T-helper 9 cell (primary cell): ENCODE results near the gene MBNL2.

Source experiments
- DNase-seq: peaks from one replicate; pipeline ENCODE4 v3.0.0-alpha.2; 2020

MBNL2 gene

GRCh38 chr13:97306106-97306505 is 84.0 kb downstream of the MBNL2 start:
- no peak for DNase-seq

DNA sequence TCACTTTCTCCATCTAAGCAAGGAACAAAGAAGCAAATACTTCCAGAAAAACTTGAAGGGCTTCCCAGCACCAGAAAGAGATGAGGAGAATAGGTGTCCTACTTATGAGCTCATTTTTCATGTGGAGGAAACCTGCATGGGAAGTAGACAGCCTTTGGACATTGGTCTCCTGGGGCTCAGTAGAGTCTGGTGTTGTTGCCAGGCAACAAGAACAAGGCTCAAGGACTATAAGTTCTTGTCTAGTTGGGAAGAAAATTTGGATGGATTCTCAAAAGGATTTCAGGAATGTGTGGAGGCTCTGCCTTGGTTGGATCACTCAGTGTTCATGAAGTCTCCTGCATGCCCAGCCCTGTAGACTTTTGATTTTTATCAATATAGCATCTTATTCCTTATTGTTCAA is 84.5 kb downstream of the MBNL2 start:
- no peak for DNase-seq

DNA sequence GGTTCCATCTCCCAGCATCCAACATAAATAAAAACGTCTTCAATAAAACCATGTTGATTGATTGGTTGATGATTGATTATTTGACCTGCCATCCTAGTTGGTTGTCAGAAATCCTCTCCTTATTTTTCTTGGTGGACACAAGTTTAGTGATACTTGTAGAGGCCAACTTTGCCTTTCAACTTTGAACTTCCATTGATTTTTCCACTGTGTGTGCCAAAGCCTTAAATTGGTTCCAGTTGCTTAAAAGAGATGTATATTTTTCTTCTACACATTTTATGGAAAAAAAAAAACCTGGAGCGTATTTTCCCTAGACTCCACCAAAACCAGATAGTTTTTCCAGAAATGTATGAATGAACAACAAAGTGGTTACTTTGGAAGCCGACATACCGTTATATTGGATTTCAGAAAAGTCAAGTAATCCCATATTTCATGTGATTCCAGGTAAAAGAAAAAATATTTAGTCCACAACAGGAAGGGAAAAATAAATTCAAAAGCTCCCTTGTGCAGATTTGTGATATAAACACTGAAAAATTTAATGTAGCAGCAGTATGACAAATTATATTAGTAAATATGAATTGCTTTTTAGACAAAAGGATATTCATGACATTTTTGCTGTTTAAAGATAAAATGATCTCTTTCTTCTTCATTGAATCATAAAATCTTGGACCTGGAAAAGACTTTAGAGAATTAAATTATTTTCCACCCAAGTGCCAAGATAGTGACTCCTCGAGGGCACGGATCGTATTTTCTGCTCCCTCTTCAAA is 85.2 kb downstream of the MBNL2 start:
- DNase-seq = no peak

DNA sequence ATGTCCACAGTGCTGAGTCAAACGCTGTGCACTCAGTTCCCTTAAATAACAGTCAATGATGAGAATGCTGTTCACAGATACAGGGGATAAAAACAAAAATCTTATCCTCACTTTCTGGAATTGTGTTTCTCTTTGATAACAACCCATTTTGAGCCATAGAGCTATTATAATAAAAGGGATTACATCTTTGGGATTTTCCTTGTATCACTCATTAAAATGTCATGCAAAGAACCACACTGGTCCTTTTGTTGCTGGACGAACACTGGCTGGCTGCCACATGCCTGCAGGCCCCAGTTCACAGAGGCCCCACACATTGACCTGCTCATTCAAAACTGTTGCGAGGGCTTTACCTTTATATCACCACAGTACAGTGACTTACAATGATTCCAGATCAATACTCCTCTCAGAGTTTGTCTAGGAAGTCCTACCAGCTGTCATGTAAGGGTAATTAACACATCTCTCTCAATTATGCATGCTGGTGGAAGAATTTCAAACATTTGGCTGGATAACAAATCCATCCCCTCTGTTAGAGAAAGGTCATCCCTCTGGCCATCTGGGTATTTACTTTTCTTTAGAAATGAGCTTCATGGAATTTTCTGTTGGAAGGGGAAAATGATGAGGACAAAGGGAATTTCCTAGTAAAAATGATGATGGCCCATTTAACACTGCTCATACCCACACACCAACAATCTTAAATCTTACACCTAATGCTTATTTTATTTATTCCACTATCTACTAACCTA is 85.9 kb downstream of the MBNL2 start:
- no peak for DNase-seq

- DNase-seq = no peak
Observed at GRCh38 chr13:97308735-97309429, 86.7 kb downstream of the MBNL2 start.

DNA sequence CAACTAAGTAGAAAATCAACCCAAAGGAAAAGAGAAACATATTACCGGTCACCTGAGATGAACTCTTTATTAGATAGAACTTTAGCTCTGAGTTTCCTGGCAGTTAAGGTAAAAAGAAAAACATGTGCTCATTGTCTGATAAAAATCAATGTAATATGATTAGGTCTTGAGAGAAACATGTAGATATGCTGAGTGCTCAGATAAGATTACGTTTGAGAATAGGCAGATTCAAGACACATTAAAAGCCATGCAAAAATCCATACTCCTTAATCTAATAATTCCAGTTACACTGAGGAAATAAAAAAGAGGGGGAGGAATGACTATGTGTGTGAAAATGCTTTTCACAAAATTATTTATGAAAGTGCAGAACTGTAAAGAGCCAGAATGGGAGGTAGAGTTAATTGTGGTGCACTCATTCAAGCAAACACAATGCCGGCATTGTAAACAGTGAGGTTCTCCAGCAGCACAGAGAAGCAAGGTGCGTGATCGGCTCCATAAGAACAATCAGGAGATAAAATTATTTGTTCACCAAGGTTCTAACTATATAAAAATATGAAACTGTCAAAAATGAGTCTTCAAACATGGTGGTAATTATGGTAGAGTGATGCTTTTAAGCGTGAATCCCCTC is 88.8 kb downstream of the MBNL2 start:
- DNase-seq = no peak

DNA sequence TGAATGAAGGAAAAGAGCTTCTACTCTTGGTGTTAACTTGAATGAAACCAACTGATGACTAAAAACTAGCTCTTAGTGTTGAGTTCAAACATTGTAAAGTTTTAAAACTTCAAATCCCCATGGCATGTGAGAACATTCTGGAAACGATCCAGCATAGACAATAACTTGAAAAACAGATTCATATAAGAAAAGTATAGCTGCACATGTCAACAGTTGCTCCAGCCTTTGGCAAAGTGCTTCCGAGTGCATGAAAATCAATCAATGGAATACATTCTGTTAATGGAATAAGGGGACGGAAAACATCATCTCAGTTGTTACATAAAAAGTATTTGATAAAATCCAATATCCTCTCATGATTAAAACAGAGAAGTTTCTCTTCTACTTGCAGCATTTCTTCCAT is 89.8 kb downstream of the MBNL2 start:
- no peak for DNase-seq

- no peak for DNase-seq
Observed at GRCh38 chr13:97313551-97314260, 91.6 kb downstream of the MBNL2 start.

DNA sequence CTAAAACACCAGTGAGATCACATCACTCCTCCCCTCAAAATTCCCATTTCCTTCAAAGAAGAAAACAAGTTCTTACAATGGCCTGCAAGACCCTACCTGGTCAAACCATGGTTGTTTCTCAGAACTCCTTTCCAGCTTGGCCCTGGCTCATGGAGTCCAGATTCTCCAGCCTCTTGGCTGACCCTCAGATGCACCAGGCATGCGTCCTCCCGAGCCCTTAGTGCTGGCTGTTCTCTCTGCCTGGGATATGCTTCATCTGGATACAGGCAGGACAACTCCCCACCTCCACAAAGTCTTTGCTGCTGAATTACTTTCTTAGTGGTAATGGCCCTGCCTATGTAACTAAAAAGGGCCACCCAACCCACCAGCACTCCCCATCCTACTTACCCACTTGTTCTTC is 94.3 kb downstream of the MBNL2 start:
- no peak for DNase-seq

DNA sequence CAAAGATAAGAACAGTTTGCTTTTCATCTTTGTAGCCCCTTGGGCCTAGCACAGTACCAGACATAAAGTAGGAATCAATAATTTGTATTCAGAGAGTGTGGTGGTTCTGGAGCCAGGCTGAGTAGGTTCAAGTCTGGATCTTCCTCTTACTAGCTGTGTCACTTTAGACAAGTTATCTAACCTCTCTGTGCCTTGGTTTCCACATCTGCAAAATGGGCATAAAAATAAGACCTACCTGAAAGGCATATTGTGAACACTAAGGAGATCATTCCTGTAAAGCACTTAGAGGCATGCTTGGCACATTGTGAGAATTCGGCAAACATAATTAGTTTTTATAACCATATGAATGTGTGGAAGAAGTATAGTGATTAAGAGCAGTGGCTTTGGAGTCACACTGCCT is 95.8 kb downstream of the MBNL2 start:
- no peak for DNase-seq

- DNase-seq = no peak
Observed at GRCh38 chr13:97318532-97318931, 96.4 kb downstream of the MBNL2 start.

DNA sequence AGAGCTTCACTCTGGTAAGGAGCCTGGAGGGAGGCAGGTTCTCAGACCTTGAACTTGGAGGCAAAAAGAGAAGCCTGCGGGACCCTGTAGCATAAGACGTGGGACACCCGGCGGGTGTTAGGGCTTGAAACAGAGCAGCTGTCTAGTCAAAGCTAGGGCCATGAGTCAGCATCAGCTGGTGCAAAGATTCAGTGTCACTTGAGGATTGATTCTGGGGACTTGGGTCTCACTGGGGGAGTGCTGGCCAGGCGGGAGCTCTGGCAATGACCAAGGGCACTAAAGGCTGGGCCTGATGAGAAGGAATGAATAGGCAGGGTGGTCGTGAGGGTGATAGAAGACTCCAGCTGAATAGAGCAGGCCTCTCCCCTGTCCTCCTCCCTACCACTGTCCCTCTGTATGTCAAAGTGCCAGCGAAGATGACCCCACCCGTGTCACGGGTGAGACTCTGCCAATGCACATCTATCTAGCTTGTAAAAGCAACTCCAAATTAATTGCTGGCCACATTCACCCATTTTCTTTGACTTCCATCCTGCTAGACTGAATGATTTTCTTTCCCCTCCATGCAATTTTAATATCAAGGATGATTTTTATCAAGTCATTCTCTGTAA is 97.1 kb downstream of the MBNL2 start:
- DNase-seq = no peak

GRCh38 chr13:97321101-97321500 is 99.0 kb downstream of the MBNL2 start:
- DNase-seq = no peak

DNA sequence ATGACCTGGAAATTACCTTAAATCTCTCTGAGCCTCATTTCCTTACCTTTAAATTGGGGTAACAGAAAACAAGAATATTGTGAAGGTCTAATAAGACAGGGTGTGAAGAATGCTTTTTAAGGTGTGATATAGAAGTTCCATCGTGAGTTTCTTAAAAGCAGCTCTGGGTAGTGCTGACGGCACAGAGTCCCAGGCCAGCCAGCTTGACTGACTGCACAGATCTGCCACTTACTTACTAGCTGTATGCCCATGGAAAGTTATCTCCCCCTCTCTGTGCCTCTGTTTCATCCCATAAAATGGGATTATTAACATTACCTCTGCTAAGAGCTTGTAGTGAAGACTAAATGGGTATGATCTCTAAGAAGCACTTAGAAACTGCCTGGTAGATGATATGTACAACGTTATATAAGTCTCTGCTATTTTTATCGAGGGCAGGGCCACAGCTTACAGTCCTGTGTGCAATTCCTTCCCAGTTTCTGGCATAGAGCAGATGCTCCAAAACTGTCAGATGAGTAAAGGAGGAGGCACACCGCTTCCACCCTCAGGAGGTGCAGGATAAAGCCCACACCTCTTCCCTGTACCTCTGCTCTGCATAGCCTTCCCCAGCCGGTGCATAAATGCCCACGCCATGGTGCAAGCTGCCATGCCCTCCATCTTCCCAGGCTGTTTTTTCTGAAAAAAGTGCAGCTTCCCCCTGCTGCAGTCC is 99.6 kb downstream of the MBNL2 start:
- no peak for DNase-seq

GRCh38 chr13:97322740-97323342 is 100.7 kb downstream of the MBNL2 start:
- DNase-seq = no peak

DNA sequence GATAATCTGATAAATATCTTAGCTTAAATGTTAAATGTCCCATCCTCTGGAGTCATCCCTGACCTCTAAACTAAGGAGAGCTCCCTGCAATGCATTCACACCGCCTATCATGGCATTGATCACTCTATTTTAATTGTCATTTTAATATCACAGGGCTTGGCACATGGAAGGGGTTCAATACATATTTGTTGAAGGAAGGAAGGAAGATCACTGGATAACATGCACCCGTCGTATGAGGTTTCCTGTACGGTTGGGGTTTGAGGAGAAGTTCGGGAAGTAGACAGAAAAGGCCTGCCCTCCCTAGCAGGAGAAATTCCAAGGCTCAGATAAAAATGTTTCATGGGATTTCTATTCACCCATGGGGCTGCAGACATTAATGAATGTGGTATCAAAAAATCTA is 102.0 kb downstream of the MBNL2 start:
- DNase-seq = no peak

DNA sequence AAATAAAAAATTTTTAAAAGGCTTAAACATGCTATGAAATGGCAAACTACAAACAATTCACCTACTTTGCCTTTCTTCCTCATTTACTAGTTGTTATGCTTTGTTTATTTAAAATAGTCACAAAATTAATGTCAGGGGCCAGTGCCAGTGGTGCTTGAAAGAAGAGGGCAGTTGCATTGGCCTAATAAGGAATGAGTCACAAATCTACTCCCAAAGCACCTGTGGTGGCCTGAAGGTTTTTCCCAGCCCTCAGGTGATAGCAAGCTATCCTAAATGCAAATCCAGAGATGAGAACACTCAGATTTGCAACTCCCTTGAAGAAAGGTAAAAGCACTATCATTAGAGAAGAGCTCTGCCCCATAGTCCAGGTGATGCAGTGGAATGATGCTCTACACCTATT is 103.6 kb downstream of the MBNL2 start:
- no peak for DNase-seq

DNA sequence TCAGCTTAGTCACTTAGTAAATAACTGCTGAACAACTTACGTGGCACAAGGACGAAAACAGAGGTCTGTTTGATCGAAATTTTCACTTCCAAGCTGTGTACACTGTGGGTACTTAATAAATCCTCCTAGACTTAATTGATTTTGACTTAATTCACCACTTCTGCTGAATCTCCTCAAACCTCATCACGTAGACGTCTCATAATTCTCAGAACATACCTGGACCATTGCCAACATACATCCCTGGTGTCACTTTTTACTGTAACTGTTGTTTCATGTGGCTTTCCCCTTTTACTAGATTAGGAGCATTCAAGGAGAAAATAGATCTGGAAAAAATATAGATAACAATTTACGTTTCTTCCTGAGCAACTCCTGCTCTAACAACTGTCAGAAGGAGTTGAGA is 105.0 kb downstream of the MBNL2 start:
- no peak for DNase-seq

GRCh38 chr13:97327506-97328221 is 105.5 kb downstream of the MBNL2 start:
- DNase-seq = no peak

DNA sequence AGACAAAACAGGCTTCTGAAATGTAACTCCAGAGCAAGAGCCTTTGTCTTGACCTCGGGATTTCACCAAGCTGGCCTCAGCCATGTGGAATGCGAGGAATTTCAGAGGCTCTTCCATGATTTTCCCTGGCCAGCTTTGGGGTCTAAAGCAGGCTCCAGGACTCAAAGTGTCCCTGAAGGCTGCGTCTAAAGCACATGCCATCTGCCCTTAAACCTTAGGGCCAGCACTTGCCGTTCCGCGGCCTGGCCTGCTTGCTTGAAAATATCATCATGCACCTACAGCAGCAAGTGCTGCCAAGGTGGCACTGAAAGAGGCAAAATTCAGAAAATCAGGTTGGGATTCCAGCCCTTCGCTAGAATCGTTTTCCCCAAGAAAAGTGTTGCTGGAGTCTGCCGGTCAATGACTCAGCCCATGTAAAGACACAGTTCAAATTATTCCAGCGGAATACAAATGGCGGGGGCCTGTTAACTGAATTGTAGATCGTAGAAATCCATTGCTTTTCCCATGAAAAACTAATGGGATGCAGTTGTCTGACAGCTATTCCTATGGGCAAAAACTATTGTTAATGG is 106.2 kb downstream of the MBNL2 start:
- DNase-seq = no peak
